Left lung (tissue), 14 donors: Measurements from ENCODE around the gene CD207. TPM values are rescaled to one million over a fixed set of nuclear protein-coding genes. Genes with fewer than 3 reads are reported as not detected.
A peak's percentile ranks its signal among the peaks of the same experiment; 100 is the strongest.
"Not testable (repeated sequence)": the region's sequence is repeated elsewhere in the genome, so short reads cannot be mapped to it uniquely, and the experiment has no call there.

Experiments used
- ATAC-seq: fragments of 200-7000 bp; cut with Tn5 transposase; one replicate; pipeline ENCODE4 v1.9.1; 2020; ENCODE audit warnings: moderate library complexity
- DNase-seq, 4 donors: peaks; one replicate each; pipeline ENCODE4 v3.0.0-alpha.2; 2013 to 2020
- H3K27ac ChIP-seq, 2 donors: fragments of 200-600 bp; sonication (generic) in 1 of 2; one replicate each; pipeline versions ENCODE4 v1.5.0 to v1.8.0; 2020 to 2021
- H3K27me3 ChIP-seq, 2 donors: fragments of 200-600 bp; sonication (generic) in 1 of 2; one replicate each; pipeline versions ENCODE4 v1.5.0 to v1.8.0; 2020 to 2021
- H3K36me3 ChIP-seq, 2 donors: fragments of 200-600 bp; sonication (generic) in 1 of 2; one replicate each; pipeline versions ENCODE4 v1.5.0 to v1.8.0; 2020 to 2021
- H3K4me1 ChIP-seq, 2 donors: fragments of 200-600 bp; one replicate each; pipeline ENCODE4 v1.8.0; 2021
- H3K4me3 ChIP-seq, 2 donors: fragments of 200-600 bp; sonication (generic) in 1 of 2; one replicate each; pipeline versions ENCODE4 v1.5.0 to v1.8.0; 2020 to 2021; ENCODE audit warnings: mild to moderate bottlenecking in 1 of 2
- H3K9me3 ChIP-seq, 2 donors: fragments of 200-600 bp; sonication (generic) in 1 of 2; one replicate each; pipeline versions ENCODE4 v1.5.0 to v1.8.0; 2020 to 2021
- intact Hi-C, 2 donors: fragments of 100-400 bp; cut with DNase I; formaldehyde crosslinking; loops; one replicate each; pipeline versions ENCODE4 v1.11.2 to v1.14.2; 2022
- long read RNA-seq, 12 donors: library from polyadenylated mRNA in 2 of 12; unstranded in 2 of 12; transcript quantifications; one replicate each; pipeline ENCODE4 v2.0.0 and lab custom pipeline, GENCODE V29; 2019 to 2026
- polyA plus RNA-seq, 6 donors: library from polyadenylated mRNA; unstranded; fragments of 120-200 nt; gene quantifications; one replicate each; pipeline ENCODE4 v1.2.1, GENCODE V29; 2013; ENCODE audit not compliant: insufficient read length in 6 of 6
- total RNA-seq, 2 donors: library from RNA; stranded (reverse); fragmentation: NEBNext Ultra II Directional; extraction: Animal tissue kit (Norgen Biotek cat#: 25700); gene quantifications; one replicate each; pipeline ENCODE4 v1.2.1, GENCODE V29; 2021
- TF ChIP-seq, protein P1 (sequence below), 2 donors: fragments of 200-600 bp; sonication (generic) in 1 of 2; IDR thresholded peaks; one replicate each; pipeline versions ENCODE4 v1.5.0 to v1.8.0; 2021; ENCODE audit warnings: antibody characterized with exemption in 2 of 2
- donor health status: DM: no; HTN: yes; CAD: no.
- donor health status: DM: no; HTN: no; CAD: no.

Gene CD207
- total RNA-seq: under 1 TPM; 0.13 to 0.73 TPM
- polyA plus RNA-seq: under 1 TPM in 2 of 6 donors, not detected in 4; 0.07 to 0.17 TPM
- long read RNA-seq, donor 1: 0 reads
- long read RNA-seq, donor 2: 0 reads
- long read RNA-seq, donor 3: 0 reads
- long read RNA-seq, donor 4: 0 reads
- long read RNA-seq, donor 5: 0 reads
- long read RNA-seq, donor 6: 0 reads
- long read RNA-seq, donor 7: 0 reads
- long read RNA-seq, donor 8: 0 reads
- long read RNA-seq, donor 9: 0 reads
- long read RNA-seq, donor 10: 0 reads
- long read RNA-seq, donor 11: 0 reads
- long read RNA-seq, donor 12: 0 reads

DNA sequence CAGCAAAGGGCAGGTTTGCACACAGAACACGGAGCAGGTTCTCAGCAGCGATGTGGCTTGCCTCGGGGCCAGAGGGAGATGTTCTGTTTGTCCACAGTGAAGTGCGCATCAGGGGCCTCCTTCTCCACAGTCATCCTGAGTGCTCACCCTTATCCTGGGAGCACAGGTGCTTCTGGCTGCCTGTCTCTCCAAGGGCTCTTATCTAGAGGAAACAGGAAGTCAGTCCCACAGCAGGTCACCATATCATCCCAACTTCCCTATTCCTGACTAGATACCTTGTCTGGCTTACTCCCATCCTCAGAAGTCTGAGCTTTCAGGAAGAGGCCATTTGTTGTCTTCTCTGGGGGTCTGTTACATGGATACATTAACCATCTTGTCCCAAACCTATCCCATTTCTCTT lies at the start of gene CD207:
TSS of gene CD207 (minus strand) at position 174 of the 400 bp plus-strand sequence. CDS start at position 134, 40 bp downstream.
- H3K36me3 ChIP-seq: no peaks in the 10 kb centered on the region
- TF ChIP-seq, protein P1, sequence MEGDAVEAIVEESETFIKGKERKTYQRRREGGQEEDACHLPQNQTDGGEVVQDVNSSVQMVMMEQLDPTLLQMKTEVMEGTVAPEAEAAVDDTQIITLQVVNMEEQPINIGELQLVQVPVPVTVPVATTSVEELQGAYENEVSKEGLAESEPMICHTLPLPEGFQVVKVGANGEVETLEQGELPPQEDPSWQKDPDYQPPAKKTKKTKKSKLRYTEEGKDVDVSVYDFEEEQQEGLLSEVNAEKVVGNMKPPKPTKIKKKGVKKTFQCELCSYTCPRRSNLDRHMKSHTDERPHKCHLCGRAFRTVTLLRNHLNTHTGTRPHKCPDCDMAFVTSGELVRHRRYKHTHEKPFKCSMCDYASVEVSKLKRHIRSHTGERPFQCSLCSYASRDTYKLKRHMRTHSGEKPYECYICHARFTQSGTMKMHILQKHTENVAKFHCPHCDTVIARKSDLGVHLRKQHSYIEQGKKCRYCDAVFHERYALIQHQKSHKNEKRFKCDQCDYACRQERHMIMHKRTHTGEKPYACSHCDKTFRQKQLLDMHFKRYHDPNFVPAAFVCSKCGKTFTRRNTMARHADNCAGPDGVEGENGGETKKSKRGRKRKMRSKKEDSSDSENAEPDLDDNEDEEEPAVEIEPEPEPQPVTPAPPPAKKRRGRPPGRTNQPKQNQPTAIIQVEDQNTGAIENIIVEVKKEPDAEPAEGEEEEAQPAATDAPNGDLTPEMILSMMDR (IDR thresholded peaks at IDR 0.05): no peak
- no peak within 1 kb of the TSS for H3K4me3 ChIP-seq
- H3K9me3 ChIP-seq: no peaks in the 10 kb centered on the region
- no peaks in the 10 kb centered on the region for H3K4me1 ChIP-seq
- DNase-seq (no peak), ATAC-seq (no peak)
- H3K27ac ChIP-seq: no peak within 1 kb of the TSS
- intact Hi-C loops: no loop called here
- H3K27me3 ChIP-seq: peaks cover 0 to 7% of the 10 kb centered on the region in 2 donors

DNA sequence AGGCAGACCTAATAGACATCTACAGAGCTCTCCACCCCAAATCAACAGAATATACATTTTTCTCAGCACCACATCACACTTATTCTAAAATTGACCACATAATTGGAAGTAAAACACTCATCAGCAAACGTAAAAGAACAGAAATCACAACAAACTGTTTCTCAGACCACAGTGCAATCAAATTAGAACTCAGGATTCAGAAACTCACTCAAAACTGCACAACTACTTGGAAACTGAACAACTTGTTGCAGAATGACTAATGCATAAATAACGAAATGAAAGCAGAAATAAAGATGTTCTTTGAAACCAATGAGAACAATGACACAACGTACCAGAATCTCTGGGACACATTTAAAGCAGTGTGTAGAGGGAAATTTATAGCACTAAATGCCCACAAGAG lies 42.9 kb upstream of the CD207 start:
- ATAC-seq, intact Hi-C loops, H3K9me3 ChIP-seq, H3K27ac ChIP-seq, H3K4me3 ChIP-seq, H3K4me1 ChIP-seq, DNase-seq, H3K36me3 ChIP-seq: not testable (repeated sequence)
- peaks cover 31 to 93% of the 10 kb centered on the region in 2 donors for H3K27me3 ChIP-seq

DNA sequence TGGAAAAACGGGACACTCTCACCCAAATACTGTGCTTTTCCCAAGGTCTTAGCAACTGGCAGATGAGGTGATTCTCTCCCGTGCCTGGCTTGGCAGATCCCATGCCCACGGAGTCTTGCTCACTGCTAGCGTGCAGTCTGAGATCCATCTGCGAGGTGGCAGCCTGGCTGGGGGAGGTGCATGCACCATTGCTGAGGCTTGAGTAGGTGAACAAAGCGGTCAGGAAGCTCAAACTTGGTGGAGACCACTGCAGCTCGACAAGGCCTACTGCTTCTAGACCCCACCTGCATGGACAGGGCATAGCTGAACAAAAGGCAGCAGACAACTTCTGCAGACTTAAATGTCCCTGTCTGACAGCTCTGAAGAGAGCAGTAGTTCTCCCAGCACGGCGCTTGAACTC lies 40.5 kb upstream of the CD207 start:
- H3K27ac ChIP-seq, intact Hi-C loops, ATAC-seq, H3K4me1 ChIP-seq, DNase-seq, H3K4me3 ChIP-seq, H3K9me3 ChIP-seq, H3K36me3 ChIP-seq: not testable (repeated sequence)
- H3K27me3 ChIP-seq: peaks cover 18 to 93% of the 10 kb centered on the region in 2 donors

DNA sequence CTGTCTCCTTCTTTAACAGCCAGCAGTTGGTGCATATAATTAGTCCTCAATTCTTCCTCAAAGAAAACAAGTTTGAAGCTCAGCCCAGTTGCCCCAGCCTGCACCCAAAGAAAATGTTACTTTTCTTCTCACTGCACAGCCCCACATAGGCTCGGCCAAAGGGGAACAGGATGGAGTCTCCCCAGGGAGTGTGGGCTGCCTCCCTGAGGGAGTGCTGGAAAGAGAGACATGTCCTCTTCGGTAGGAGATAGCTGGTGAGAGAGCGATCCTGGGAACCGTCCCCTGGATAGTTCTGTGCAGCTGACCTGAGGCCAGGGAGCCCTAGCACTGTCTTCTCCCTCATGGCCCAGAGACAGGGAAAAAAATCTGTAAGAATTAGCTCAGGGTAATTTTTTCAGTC lies 37.9 kb upstream of the CD207 start:
- TF ChIP-seq, protein P1 (IDR thresholded peaks at IDR 0.05): no peak
- no peaks in the 10 kb centered on the region for H3K9me3 ChIP-seq
- peaks cover 0 to 9% of the 10 kb centered on the region in 2 donors for H3K4me1 ChIP-seq
- H3K27ac ChIP-seq: no peak overlapping the region
- intact Hi-C loops: loop anchor here in 1 of 2 donors (5.0 kb wide), 2 partner anchors 44 to 74 kb away; no protein-coding TSS in a partner anchor
- H3K36me3 ChIP-seq: no peaks in the 10 kb centered on the region
- peaks cover 14 to 85% of the 10 kb centered on the region in 2 donors for H3K27me3 ChIP-seq
- ATAC-seq: no peak
- no peak overlapping the region for H3K4me3 ChIP-seq
- DNase-seq: no peak

DNA sequence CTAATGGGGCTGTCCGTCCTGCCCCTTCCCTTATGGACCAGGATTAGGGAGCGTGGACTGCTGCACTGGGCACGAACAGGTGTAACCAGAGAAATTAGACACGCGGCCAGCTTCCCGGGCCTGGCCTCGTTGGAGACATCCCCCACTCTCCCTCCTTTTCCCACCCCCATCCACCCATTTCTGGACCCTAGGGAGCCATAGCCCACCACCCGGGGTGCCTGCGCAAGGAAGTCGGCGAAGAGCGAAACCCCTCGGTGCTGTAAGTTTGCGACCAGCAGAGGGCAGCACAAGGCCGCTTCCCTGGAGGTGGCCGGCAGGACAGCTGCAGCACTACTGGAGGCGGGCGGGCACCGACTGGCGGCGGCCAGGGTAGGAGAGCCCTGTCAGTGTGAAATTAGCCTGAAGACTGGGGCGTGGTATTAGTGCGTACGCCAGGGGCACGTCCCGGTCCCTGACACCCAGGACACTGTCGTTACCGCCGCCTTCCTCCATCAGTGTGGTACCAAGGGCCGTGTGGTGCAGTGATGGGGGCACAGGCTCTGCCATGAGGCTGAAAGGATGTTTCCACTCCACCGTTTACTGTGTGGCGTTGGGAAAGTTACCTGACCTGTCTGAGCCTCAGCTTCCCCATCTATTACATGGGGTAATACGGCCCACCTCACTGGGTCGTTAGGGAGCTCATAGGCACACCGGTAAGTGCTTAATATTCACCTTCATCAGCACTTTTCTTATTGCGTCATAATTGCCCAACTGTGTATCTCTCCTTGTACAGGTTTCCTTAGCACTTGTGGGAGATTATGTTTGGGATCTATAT lies 36.0 kb upstream of the CD207 start:
- peak; percentile 75 to 94 (median 86) for DNase-seq
- H3K27me3 ChIP-seq: peaks cover 10 to 68% of the 10 kb centered on the region in 2 donors
- intact Hi-C loops: loop anchor here in 1 of 2 donors (5.0 kb wide), 2 partner anchors 46 to 76 kb away; no protein-coding TSS in a partner anchor

More for the DNA sequence above, 36.0 kb upstream of the CD207 start:
- no peak overlapping the region for H3K27ac ChIP-seq
- ATAC-seq: peak; percentile 100
- H3K4me1 ChIP-seq: peaks cover 0 to 9% of the 10 kb centered on the region in 2 donors
- no peak overlapping the region for H3K4me3 ChIP-seq
- no peaks in the 10 kb centered on the region for H3K9me3 ChIP-seq
- H3K36me3 ChIP-seq: no peaks in the 10 kb centered on the region
- TF ChIP-seq, protein P1 (IDR thresholded peaks at IDR 0.05): peak; percentile 86 to 88
